GM19468 (cell line): Measurements from ENCODE around the gene PIEZO2.

Experiments used
- ATAC-seq: cut with Tn5 transposase; IDR thresholded peaks from one replicate; pipeline ENCODE4 v1.9.1; 2021; ENCODE audit warnings: mild to moderate bottlenecking, moderate library complexity, moderate number of reproducible peaks; ENCODE audit not compliant: unreplicated experiment; ENCODE audit errors: extremely low read depth

The PIEZO2 gene

DNA sequence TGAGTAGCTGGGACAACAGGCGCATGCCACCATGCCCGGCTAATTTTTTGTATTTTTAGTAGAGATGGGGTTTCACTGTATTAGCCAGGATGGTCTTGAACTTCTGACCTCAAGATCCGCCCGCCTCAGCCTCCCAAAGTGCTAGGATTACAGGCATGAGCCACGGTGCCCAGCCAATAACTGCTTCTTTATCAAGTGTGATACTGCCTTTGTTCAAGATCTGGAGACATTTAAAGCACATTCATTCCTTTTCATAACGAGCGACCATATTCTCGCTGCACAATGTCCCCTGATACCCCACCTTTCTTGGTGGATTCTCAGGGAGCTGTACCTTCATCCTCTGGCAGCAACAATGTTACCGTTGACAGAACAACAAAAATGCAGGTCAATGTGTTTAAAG lies 75.4 kb downstream of the PIEZO2 start:
- ATAC-seq, result no peak

- ATAC-seq, result no peak
Observed at GRCh38 chr18:11072632-11073031, 76.7 kb downstream of the PIEZO2 start.

DNA sequence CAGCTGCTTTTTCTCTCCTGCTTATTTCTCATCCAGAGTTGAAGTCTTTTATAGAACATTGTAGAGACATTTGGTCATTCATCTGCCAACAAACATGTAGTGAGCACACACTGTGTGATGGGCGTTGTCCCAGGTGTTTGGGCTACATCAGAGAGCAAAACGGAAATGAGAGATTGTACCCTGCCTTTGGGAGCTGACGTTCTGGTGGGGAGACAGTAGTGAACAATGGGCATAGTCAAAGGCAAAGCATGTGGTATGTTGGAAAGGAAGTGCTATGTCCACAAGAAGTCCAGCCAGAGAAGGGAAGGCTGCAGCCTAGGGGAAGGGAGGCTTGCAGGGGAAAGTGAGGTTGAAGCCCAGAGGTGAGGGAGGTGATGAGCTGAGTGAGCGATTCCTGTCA lies 78.1 kb downstream of the PIEZO2 start:
- ATAC-seq, result no peak

DNA sequence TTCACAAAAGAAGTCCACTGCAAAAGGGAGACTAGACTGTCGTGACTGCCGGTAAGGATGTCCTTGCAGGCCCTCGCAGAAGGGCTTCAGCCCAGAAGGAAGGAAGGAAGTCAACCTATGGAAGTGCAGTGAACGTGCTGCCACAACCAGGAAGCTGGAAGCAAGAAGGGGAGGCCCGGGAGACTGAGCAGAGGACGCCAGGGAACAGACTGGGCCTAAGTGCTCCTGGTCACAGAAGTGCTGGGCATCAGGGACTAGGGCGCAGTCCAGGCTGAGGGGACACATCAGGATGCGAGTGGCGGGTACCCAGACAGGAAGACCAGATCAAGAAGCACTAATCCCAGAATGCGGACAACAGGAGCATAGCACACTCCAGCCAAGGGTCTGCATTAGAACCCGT lies 78.8 kb downstream of the PIEZO2 start:
- no peak for ATAC-seq

DNA sequence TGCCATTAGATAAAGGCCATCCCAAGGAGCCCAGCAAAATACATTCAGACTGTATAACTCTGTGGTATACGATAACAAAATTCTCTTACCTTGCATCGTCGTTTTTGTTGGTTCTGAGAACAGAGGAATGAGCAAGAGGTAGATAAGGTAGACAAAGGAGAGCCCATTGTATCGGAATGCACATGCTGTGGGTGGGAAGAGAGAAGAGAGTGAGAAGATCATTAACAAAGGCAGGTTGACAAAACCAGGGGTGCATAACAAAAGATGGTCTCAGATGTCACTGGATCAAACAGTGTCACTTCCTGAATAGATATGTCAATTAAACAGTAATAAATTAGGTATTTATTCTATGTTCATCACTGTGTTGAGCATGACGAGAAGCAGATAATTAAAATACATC lies 83.3 kb downstream of the PIEZO2 start:
- ATAC-seq, result no peak

GRCh38 chr18:11064727-11065460 lies 84.5 kb downstream of the PIEZO2 start:
- ATAC-seq, result no peak

DNA sequence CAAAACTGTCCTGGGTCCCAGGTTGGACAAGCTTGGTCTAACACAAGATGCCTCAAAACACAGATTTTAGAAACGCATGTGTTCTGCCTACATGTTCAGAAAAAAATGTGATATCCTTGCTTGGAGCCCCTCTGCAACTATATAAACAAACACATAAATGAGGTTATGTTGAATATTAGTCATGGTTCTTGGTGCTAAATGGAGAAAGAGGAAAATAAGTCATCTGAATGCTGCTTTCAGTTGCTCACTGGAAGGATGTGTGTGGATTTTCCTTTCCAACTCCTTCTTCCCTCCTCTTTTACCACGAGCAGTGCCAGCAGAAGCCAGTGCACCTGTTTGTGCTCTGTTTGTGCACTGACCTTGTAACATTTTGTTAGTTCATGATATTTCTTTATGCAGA lies 85.3 kb downstream of the PIEZO2 start:
- ATAC-seq, result no peak

GRCh38 chr18:11055721-11056120 lies 93.6 kb downstream of the PIEZO2 start:
- no peak for ATAC-seq

- no peak for ATAC-seq
Observed at GRCh38 chr18:11054497-11054896, 94.9 kb downstream of the PIEZO2 start.

- no peak for ATAC-seq
Observed at GRCh38 chr18:11053293-11053692, 96.1 kb downstream of the PIEZO2 start.

- no peak for ATAC-seq
Observed at GRCh38 chr18:11052800-11053199, 96.6 kb downstream of the PIEZO2 start.

DNA sequence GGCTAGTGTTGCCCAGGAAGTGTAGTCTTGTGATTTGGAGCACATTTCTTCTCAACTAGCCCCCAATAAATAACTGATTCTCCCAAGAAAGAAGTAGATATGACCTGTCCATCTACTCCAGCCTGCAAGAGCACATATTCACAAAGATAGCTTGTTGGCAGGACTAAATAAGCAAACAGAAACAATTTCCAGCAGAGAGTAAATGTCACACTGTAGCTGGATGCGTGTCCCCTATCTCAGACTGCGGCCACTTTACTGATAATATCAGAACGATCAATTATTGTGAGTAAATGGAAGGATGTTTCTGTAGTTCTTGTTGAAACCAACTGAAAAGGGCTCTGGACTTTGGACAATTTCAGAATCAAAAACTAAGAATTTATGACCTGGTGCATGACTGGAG lies 97.9 kb downstream of the PIEZO2 start:
- no peak for ATAC-seq

GRCh38 chr18:11050966-11051365 lies 98.4 kb downstream of the PIEZO2 start:
- no peak for ATAC-seq

- no peak for ATAC-seq
Observed at GRCh38 chr18:11047817-11048216, 101.6 kb downstream of the PIEZO2 start.

DNA sequence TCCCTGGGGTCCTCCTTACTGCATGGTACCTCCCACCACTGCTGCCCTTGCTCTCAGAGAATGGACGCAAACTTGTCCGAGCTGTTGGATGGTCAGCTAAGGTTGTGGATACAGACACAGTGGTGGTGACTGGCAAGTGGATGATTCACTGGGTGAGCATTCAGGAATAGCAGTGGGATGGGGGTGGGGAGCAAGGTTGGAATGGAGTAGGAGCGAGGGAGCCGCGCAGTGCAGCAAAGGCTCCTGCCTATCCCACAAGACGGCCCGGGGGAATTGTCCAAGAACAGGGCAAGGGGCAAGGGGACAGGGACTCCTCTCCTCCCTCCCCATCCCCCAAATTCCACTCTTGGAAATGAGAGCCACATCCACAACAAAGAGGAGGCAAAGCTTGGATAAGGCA lies 102.2 kb downstream of the PIEZO2 start:
- no peak for ATAC-seq

GRCh38 chr18:11046140-11046539 lies 103.2 kb downstream of the PIEZO2 start:
- no peak for ATAC-seq

DNA sequence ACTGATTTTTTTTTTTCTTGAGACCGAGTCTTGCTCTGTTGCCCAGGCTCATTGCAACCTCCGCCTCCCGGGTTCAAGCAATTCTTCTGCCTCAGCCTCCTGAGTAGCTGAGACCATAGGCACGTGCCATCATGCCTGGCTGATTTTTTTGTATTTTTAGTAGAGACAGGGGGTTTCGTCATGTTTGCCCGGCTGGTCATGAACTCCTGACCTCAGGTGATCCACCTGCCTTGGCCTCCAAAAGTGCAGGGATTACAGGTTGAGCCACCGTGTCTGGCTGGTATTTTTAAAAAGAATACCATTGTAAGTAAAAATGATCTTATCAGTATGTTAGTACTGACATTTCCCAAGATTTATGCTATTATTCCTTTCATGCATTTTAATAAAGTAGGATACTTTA lies 105.7 kb downstream of the PIEZO2 start:
- ATAC-seq, result no peak

GRCh38 chr18:11042247-11042646 lies 107.1 kb downstream of the PIEZO2 start:
- no peak for ATAC-seq

DNA sequence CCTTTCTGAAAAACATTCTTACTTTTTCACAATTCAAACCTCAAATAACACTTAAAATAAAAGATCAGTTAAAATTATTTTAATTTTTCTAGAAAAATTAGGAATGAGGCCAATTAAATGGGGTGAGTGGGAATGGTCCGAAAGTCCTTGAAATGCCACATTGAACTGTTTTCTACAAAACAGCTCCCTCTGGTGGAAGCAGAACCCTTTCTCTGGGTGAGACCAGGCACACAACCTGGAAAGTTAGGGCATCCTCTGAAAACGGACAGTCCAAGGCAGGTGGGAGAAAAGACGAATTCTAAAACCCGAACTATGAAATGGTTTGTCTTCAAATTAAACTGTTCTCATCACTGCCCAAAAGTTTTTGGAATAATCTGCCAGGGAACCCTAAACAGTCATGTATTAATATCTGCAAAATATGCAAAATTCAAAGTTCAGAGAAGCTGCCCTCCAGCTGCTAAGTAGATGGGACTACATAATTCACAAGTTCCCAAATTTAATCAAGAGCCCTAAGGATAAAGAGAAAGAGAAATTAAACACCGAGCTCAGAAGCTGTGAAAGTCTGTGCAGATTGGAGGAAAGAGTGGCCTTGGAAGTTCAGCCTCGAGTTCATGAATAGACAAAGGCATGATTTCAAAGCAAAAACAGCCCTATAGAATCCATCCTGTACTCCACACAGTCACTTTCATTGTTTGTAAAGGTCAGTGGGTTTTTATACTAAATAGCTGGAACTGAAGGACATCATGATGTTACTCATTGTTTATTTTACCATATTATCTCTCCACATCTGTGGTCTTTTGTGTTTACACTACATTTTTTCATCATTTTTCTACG lies 108.3 kb downstream of the PIEZO2 start:
- no peak for ATAC-seq

DNA sequence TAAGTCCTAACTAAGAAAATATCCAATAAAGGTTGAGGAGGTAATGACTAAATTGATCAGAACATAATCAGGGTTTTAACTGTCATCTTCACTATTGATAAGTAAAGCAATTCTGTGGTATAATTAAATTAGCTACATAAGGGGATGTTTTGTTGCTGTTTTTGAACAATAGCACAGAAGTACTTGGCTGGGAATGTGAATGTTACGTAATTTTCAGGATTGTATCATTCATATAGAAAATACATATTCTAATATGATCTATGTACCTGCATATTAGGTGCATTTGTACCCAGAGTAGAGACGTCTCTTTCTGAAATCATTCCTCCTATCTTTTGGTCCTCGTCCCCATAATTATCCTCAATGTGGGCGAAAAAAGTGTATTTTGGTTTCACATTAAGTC lies 109.0 kb downstream of the PIEZO2 start:
- ATAC-seq, result no peak

- ATAC-seq, result no peak
Observed at GRCh38 chr18:11037533-11038240, 111.7 kb downstream of the PIEZO2 start.
